PFSK-1 (cell line): Measurements from ENCODE around the gene MKRN2.

Experiments
- POLR2AphosphoS5 ChIP-seq: IDR thresholded peaks from 2 replicates; pipeline ENCODE4 v1.6.1; 2012; ENCODE audit warnings: low read depth, mild to moderate bottlenecking, control low read depth, low read length, moderate library complexity
- REST ChIP-seq, 2 experiments: IDR thresholded peaks; 2 replicates each; pipeline versions ENCODE4 v1.6.1 to v1.8.0; 2011 to 2012; ENCODE audit warnings: low read depth in 2 of 2, low read length in 2 of 2, control low read depth in 1 of 2, inconsistent platforms in 1 of 2, mild to moderate bottlenecking in 1 of 2, moderate library complexity in 1 of 2; ENCODE audit not compliant: insufficient read depth in 1 of 2
- SIN3A ChIP-seq: IDR thresholded peaks from 2 replicates; pipeline ENCODE4 v1.6.1; 2012; ENCODE audit warnings: mild to moderate bottlenecking, low read length, moderate library complexity, borderline replicate concordance; ENCODE audit not compliant: insufficient read depth
- TAF1 ChIP-seq: IDR thresholded peaks from 2 replicates; pipeline ENCODE4 v1.6.1; 2012; ENCODE audit warnings: low read length, control low read depth, borderline replicate concordance; ENCODE audit not compliant: insufficient read depth

GRCh38 chr3:12568747-12569146 is 11.9 kb downstream of the MKRN2 start:
- TF ChIP-seq REST (IDR thresholded peaks at IDR 0.05; ENCODE audit: insufficient read depth in 1 of 2, low read depth in 2 of 2, low read length in 2 of 2) (no peak), TAF1 (no peak), POLR2AphosphoS5 (no peak), SIN3A (no peak)
